Neural progenitor cell (in vitro differentiated cells): ENCODE measurements around the gene NTN5. TPM values are rescaled to one million over a fixed set of nuclear protein-coding genes. Genes with fewer than 3 reads are reported as not detected.

ENCODE experiments used
- DNase-seq: peaks from one replicate; pipeline ENCODE4 v3.0.0-alpha.2; 2016; ENCODE audit warnings: low spot score
- H2AFZ ChIP-seq: fragments of 200-600 bp; sonication (generic); replicated peaks from 2 replicates; pipeline ENCODE4 v1.6.1; 2016; ENCODE audit warnings: antibody characterized with exemption
- H3F3A ChIP-seq: fragments of 200-600 bp; sonication (generic); 2 replicates; pipeline ENCODE4 v1.6.1; 2016; ENCODE audit warnings: antibody characterized with exemption, low read depth
- H3K27ac ChIP-seq: fragments of 200-600 bp; sonication (generic); 2 replicates; pipeline ENCODE4 v1.5.1; 2016; ENCODE audit warnings: mild to moderate bottlenecking
- H3K27me3 ChIP-seq: fragments of 200-600 bp; sonication (generic); 2 replicates; pipeline ENCODE4 v1.6.1; 2016; ENCODE audit warnings: mild to moderate bottlenecking, moderate library complexity
- H3K36me3 ChIP-seq: fragments of 200-600 bp; sonication (generic); 2 replicates; pipeline ENCODE4 v1.5.1; 2016
- H3K4me1 ChIP-seq: fragments of 200-600 bp; sonication (generic); 2 replicates; pipeline ENCODE4 v1.6.1; 2016; ENCODE audit warnings: mixed run types
- H3K4me2 ChIP-seq: fragments of 200-600 bp; sonication (generic); 2 replicates; pipeline ENCODE4 v1.6.1; 2016
- H3K4me3 ChIP-seq: fragments of 200-600 bp; sonication (generic); 2 replicates; pipeline ENCODE4 v1.5.1; 2016
- H3K79me2 ChIP-seq: fragments of 200-600 bp; sonication (generic); 2 replicates; pipeline ENCODE4 v1.6.1; 2016; ENCODE audit warnings: low read depth
- H3K9ac ChIP-seq: fragments of 200-600 bp; sonication (generic); 2 replicates; pipeline ENCODE4 v1.6.1; 2016
- H3K9me3 ChIP-seq: fragments of 200-600 bp; sonication (generic); 2 replicates; pipeline ENCODE4 v1.5.1; 2016; ENCODE audit warnings: low read depth
- H4K20me1 ChIP-seq: fragments of 200-600 bp; sonication (generic); 2 replicates; pipeline ENCODE4 v1.6.1; 2016; ENCODE audit warnings: low read depth
- H3K27ac Mint-ChIP-seq: 3 replicates; pipeline ENCODE4 v1.8.0; 2021; ENCODE audit warnings: mixed read lengths
- H3K27me3 Mint-ChIP-seq: 2 replicates; pipeline ENCODE4 v1.8.0; 2022; ENCODE audit warnings: low read depth, mild to moderate bottlenecking, inconsistent platforms, moderate library complexity, mixed read lengths; ENCODE audit not compliant: insufficient read depth
- H3K36me3 Mint-ChIP-seq: 3 replicates; pipeline ENCODE4 v1.8.0; 2021; ENCODE audit warnings: mixed read lengths
- H3K4me1 Mint-ChIP-seq: 3 replicates; pipeline ENCODE4 v1.8.0; 2021; ENCODE audit warnings: mixed read lengths
- H3K4me3 Mint-ChIP-seq: 3 replicates; pipeline ENCODE4 v1.8.0; 2021; ENCODE audit warnings: mild to moderate bottlenecking, moderate library complexity, mixed read lengths
- H3K9me3 Mint-ChIP-seq: 3 replicates; pipeline ENCODE4 v1.8.0; 2020; ENCODE audit warnings: mixed read lengths
- EZH2 ChIP-seq: fragments of 200-600 bp; sonication (generic); IDR thresholded peaks from 2 replicates; pipeline ENCODE4 v1.6.1; 2017; ENCODE audit warnings: antibody characterized with exemption, mild to moderate bottlenecking, moderate library complexity
- EZH2phosphoT487 ChIP-seq: fragments of 200-600 bp; sonication (generic); IDR thresholded peaks from 2 replicates; pipeline ENCODE4 v1.6.1; 2017; ENCODE audit warnings: antibody characterized with exemption
- total RNA-seq: library from RNA; depleted of rRNA; stranded (reverse); fragments of >200 nt; gene quantifications from 2 replicates; pipeline ENCODE4 v1.2.3, GENCODE V29; 2015; ENCODE audit warnings: low replicate concordance
- TF ChIP-seq, protein P1 (sequence below): fragments of 200-600 bp; sonication (generic); IDR thresholded peaks from 2 replicates; pipeline ENCODE4 v1.5.1; 2017; ENCODE audit warnings: antibody characterized with exemption, mild to moderate bottlenecking

NTN5 gene
- total RNA-seq, 1 donor from 2014 or later = not detected

DNA sequence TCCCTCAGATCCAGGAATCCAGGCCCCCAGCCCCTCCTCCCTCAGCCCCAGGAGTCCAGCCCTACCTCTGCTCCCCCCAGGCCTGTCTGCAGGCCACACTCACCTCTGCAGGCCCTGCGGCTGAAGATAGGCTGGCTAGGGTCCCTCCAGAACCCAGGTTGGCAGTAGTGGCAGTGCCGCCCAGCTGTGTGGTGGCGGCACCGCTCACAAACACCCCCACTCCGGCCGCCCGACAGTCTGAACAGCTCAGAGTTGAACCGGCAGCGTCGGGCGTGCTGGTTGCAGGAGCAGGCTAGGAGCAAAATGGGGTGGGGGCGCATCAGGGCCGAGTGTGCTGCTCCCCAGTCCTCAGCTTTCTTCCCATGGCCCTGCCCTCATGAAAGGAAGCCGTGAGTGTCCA is 8.3 kb downstream of the NTN5 start:
- no peak overlapping the region for H3K4me3 Mint-ChIP-seq
- DNase-seq = no peak
- H4K20me1 ChIP-seq = no peaks in the 10 kb centered on the region
- H3K36me3 Mint-ChIP-seq = no peaks in the 10 kb centered on the region
- H3K4me3 ChIP-seq = no peak overlapping the region
- H3K27me3 ChIP-seq = no peaks in the 10 kb centered on the region
- no peak overlapping the region for H3K27ac Mint-ChIP-seq
- peaks cover 3% of the 10 kb centered on the region for H3K9me3 Mint-ChIP-seq
- peaks cover 7% of the 10 kb centered on the region for H3K27me3 Mint-ChIP-seq
- H3K4me1 Mint-ChIP-seq = peaks cover 7% of the 10 kb centered on the region
- H3K9me3 ChIP-seq = no peaks in the 10 kb centered on the region
- H3K4me1 ChIP-seq = peaks cover 2% of the 10 kb centered on the region
- peaks cover 6% of the 10 kb centered on the region for H3F3A ChIP-seq
- TF ChIP-seq EZH2phosphoT487 (no peak), EZH2 (no peak)
- TF ChIP-seq, protein P1, sequence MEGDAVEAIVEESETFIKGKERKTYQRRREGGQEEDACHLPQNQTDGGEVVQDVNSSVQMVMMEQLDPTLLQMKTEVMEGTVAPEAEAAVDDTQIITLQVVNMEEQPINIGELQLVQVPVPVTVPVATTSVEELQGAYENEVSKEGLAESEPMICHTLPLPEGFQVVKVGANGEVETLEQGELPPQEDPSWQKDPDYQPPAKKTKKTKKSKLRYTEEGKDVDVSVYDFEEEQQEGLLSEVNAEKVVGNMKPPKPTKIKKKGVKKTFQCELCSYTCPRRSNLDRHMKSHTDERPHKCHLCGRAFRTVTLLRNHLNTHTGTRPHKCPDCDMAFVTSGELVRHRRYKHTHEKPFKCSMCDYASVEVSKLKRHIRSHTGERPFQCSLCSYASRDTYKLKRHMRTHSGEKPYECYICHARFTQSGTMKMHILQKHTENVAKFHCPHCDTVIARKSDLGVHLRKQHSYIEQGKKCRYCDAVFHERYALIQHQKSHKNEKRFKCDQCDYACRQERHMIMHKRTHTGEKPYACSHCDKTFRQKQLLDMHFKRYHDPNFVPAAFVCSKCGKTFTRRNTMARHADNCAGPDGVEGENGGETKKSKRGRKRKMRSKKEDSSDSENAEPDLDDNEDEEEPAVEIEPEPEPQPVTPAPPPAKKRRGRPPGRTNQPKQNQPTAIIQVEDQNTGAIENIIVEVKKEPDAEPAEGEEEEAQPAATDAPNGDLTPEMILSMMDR = no peak
- H3K4me2 ChIP-seq = no peak overlapping the region
- H3K79me2 ChIP-seq = no peaks in the 10 kb centered on the region
- no peaks in the 10 kb centered on the region for H3K36me3 ChIP-seq
- H3K27ac ChIP-seq = no peak overlapping the region
- no peak overlapping the region for H2AFZ ChIP-seq
- no peak overlapping the region for H3K9ac ChIP-seq

DNA sequence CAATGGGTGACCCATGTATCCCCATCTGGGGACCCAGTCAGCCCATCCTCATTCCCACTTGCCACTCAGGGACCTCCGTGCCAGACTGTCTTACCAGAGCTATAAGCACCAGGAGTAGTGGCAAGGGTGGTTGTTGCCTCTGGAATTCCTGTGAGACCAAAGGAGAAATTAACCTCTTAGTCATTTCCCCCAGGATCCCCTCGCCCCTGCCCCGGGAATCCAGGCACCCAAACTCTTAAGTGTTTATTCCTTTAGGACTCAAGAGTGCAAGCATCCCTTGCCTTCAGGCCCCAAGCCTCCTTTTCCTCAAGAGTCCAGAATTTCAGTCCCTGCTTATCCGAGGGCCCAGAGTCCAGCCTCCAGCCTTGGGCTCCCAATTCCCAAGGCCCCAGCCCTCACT is 9.2 kb downstream of the NTN5 start:
- peaks cover 2% of the 10 kb centered on the region for H3K4me1 ChIP-seq
- H3K9me3 Mint-ChIP-seq = peaks cover 2% of the 10 kb centered on the region
- no peak overlapping the region for H3K4me3 ChIP-seq
- no peaks in the 10 kb centered on the region for H3K36me3 ChIP-seq
- no peaks in the 10 kb centered on the region for H3K79me2 ChIP-seq
- H3K9ac ChIP-seq = no peak overlapping the region
- DNase-seq = no peak
- no peaks in the 10 kb centered on the region for H3K9me3 ChIP-seq
- H3K36me3 Mint-ChIP-seq = no peaks in the 10 kb centered on the region
- H3K27ac ChIP-seq = no peak overlapping the region
- no peak overlapping the region for H3K27ac Mint-ChIP-seq
- peaks cover 7% of the 10 kb centered on the region for H3K4me1 Mint-ChIP-seq
- peaks cover 6% of the 10 kb centered on the region for H3F3A ChIP-seq
- H3K27me3 Mint-ChIP-seq = peaks cover 4% of the 10 kb centered on the region
- H3K4me2 ChIP-seq = no peak overlapping the region
- no peaks in the 10 kb centered on the region for H4K20me1 ChIP-seq
- no peaks in the 10 kb centered on the region for H3K27me3 ChIP-seq
- H3K4me3 Mint-ChIP-seq = no peak overlapping the region
- peak overlapping the region; percentile 7 for H2AFZ ChIP-seq
- TF ChIP-seq EZH2phosphoT487 = no peak
- TF ChIP-seq, protein P1 = no peak
- TF ChIP-seq EZH2 = no peak

DNA sequence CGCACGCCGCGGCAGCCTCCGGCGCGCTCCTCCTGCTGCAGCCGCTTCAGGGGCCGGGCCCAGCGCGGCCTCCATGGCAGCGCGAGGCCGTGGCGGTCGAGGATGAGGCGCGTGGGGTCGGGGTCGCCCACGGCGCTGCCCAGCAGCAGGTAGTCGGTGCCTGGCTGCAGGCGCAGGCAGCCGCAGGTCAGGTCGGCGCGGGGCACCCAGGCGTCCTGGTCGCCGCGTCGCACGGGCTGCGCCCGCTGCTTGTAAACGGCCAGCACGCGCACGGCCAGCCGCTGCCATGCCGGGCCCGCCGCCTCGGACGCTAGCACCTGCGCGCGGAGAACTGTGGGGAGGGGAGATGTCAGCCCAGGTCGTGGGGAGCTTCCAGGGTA is 11.1 kb downstream of the NTN5 start:
- no peak overlapping the region for H3K4me2 ChIP-seq
- H3K27ac ChIP-seq = no peak overlapping the region
- no peak for DNase-seq
- Mint-ChIP-seq H3K4me3 (no peak overlapping the region), H3K27me3 (peaks cover 3% of the 10 kb centered on the region), H3K27ac (no peak overlapping the region), H3K4me1 (peaks cover 14% of the 10 kb centered on the region), H3K36me3 (no peaks in the 10 kb centered on the region), H3K9me3 (peaks cover 2% of the 10 kb centered on the region)
- H3F3A ChIP-seq = peaks cover 10% of the 10 kb centered on the region
- no peak overlapping the region for H2AFZ ChIP-seq
- H3K9me3 ChIP-seq = no peaks in the 10 kb centered on the region
- H3K79me2 ChIP-seq = no peaks in the 10 kb centered on the region
- H3K9ac ChIP-seq = no peak overlapping the region
- no peaks in the 10 kb centered on the region for H3K27me3 ChIP-seq
- no peak overlapping the region for H3K4me3 ChIP-seq
- H4K20me1 ChIP-seq = no peaks in the 10 kb centered on the region
- no peaks in the 10 kb centered on the region for H3K36me3 ChIP-seq
- no peak for TF ChIP-seq EZH2
- no peak for TF ChIP-seq EZH2phosphoT487
- TF ChIP-seq, protein P1 = no peak
- peaks cover 8% of the 10 kb centered on the region for H3K4me1 ChIP-seq
